HT1080 (cell line): Measurements from ENCODE around the gene CEBPZ. TPM values are rescaled to one million over a fixed set of nuclear protein-coding genes. Genes with fewer than 3 reads are reported as not detected.
"Not testable (repeated sequence)": the region's sequence is repeated elsewhere in the genome, so short reads cannot be mapped to it uniquely, and the experiment has no call there.

Experiments used
- DNase-seq: peaks from one replicate; pipeline ENCODE4 v3.0.0-alpha.2; 2015; ENCODE audit warnings: low read depth
- polyA plus RNA-seq, 2 experiments: library from polyadenylated mRNA; depleted of rRNA; stranded (reverse); fragments of >200 nt; gene quantifications; 2 replicates each; pipeline ENCODE4 v1.2.3, GENCODE V29; 2015
- total RNA-seq: library from RNA; depleted of rRNA; stranded (reverse); fragments of >200 nt; shearing (Covaris generic); gene quantifications from 2 replicates; pipeline ENCODE4 v1.2.3, GENCODE V29; 2014; rRNA removed

The CEBPZ gene, protein sequence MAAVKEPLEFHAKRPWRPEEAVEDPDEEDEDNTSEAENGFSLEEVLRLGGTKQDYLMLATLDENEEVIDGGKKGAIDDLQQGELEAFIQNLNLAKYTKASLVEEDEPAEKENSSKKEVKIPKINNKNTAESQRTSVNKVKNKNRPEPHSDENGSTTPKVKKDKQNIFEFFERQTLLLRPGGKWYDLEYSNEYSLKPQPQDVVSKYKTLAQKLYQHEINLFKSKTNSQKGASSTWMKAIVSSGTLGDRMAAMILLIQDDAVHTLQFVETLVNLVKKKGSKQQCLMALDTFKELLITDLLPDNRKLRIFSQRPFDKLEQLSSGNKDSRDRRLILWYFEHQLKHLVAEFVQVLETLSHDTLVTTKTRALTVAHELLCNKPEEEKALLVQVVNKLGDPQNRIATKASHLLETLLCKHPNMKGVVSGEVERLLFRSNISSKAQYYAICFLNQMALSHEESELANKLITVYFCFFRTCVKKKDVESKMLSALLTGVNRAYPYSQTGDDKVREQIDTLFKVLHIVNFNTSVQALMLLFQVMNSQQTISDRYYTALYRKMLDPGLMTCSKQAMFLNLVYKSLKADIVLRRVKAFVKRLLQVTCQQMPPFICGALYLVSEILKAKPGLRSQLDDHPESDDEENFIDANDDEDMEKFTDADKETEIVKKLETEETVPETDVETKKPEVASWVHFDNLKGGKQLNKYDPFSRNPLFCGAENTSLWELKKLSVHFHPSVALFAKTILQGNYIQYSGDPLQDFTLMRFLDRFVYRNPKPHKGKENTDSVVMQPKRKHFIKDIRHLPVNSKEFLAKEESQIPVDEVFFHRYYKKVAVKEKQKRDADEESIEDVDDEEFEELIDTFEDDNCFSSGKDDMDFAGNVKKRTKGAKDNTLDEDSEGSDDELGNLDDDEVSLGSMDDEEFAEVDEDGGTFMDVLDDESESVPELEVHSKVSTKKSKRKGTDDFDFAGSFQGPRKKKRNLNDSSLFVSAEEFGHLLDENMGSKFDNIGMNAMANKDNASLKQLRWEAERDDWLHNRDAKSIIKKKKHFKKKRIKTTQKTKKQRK
- 67.4 and 68.5 TPM in 2 replicates for total RNA-seq
- 61.7 and 72.4 TPM in 2 replicates for polyA plus RNA-seq (2015; cell fraction: cytosol; rRNA removed)
- polyA plus RNA-seq (2015; cell fraction: nucleus; rRNA removed): 96.3 and 96.9 TPM in 2 replicates

DNA sequence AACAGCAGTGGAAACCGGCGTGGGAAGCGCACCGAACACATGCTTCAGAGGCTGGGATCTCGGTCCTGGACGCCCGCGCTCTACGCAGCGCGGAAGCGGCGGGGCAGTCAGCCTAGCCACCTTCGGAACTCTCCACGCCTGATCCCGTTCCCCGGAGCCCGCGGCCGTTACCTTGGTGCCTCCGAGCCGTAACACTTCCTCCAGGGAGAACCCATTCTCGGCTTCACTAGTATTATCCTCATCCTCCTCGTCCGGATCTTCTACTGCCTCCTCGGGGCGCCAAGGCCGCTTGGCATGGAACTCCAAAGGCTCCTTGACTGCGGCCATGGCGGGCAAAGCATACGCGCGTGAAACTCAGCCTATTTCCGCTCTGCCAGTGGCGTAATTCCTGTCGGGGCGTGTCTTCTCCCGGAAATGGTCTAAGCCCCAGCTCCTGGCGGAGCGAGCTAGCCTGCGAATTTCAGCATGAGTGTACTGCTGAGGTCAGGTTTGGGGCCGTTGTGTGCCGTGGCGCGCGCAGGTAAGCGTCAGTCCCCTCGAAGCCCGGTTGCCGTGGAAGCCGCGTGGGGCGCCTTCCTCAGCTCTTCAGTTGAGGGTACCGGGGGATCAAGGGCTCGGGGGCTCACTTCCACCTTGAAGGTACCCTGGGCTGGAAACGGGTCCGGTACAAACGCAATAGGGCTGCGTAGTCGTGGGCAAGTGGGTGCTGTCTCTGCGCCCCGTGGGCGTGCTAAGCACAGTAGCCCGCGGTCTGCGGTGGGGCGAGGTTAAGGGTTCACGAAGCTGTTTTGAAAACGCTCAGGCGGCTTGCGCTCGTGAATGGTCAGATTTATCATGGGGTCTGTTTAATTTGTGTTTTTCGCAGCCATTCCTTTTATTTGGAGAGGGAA lies at the start of gene CEBPZ, which contains the start of gene NDUFAF7:
TSS of gene CEBPZ (minus strand) at position 356 of the 890 bp plus-strand sequence. CDS start at position 327, 29 bp downstream.
TSS of gene NDUFAF7 (plus strand) at position 418 of the 890 bp plus-strand sequence. CDS start at position 466, 48 bp downstream.
- DNase-seq: peak; percentile 87

DNA sequence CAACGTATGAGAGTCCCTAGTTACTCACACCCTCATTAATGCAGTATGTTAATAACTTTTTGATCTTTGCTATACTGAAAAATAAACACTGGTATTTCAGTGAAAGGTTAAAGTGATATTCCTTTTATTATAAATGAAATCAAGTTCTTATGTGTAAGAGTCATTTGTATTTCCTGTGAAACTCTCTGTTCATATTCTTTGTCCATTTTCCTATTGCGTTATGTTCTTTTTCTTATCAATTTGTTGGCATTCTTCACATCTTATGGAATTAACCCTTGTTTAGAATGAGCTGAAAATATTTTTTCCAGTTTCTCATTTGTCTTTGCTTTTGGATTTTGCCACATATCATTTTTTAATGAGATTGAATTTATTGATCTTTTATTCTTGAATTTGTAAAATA lies 44.9 kb upstream of the CEBPZ start:
- DNase-seq: no peak

DNA sequence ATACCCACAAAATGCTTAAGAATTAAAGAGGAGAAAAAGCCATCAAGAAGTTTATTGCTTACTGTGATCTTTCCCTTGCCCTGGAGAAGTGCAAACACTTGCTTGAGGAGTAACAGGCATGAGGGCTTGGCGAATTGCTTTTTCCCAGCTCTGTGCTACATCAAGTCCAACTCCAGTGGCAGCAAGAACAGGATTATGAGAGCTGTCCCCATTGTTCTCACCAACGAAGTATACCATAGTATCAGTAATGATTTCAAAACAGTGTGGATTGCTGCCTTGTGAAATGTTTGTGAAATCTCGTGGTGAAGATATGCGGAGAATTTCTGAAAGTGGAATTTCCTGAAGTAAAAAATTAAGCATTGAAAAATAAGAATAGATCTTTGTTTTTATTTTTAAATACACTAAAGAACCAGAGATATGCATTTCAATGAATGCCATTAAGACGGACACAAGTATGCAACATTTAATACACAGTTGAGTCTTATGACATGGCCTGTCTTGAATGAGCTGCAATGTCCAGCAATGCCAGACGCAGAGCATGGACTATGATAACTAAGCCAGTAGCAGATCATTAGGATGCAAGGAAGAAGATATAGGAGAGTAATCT lies 43.1 kb upstream of the CEBPZ start:
- DNase-seq: no peak

DNA sequence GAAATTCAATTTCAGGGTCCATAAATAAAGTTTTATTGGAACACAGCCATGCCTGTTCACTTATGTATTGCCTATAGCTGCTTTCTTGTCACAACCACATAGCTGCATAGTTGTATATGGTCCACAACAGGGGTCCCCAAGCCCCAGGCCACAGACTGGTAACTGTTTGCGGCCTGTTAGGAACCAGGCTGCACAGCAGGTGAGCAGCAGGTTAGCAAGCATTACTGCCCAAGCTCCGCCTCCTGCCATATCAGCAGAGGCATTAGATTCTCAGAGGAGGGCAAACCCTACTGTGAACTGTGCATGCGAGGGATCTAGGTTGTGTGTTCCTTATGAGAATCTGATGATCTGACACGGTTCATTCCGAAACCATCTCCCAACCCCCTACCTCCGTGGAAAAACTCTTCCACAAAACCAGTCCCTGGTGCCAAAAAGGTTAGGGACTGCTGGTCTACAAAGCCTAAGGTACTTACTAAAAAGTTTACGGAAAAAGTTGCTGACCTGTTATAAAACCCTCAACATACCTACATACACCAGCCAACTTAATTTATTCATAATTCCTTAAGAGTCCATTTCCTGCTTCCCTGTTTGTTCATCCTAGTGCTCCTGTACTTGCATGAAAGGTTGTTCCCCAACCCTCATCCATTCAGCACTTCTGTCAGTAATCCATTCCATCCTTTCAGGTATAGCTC lies 40.1 kb upstream of the CEBPZ start:
- no peak for DNase-seq

DNA sequence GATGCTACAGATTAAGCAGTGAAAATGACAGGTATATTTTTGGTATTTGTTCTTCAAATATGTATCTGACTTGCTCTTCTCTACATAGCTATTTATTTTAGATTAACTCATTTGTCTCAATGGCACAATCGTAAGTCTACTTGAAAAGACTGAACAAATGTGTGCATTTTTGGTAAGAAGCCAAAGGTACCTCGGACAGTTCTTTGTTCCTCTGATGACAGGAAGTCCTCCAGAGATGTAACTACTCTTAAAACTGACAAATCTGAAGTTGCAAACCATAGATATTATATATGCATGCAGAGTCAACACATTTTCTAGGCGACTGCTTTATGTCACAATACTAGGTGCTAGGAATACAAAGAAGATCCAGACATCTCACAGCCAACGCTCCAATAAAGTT lies 36.7 kb upstream of the CEBPZ start:
- DNase-seq: no peak

DNA sequence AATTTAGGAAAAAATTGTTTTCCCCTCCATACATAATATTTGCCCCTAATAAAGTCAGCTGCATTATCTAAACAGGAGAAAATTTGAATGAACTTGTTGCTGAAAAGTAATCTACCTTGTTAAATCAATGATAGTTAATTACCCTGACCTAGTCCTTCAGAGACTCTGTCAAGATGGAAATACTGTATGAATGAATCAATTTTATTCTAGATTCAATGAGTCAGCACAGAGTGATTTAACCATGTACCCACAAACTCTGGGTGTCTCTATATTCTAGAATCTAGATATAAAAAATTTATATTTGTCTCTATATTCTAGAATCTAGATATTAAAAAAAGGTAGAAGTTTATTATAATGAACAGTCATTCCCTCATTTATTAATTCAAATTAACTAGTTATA lies 36.3 kb upstream of the CEBPZ start:
- no peak for DNase-seq

DNA sequence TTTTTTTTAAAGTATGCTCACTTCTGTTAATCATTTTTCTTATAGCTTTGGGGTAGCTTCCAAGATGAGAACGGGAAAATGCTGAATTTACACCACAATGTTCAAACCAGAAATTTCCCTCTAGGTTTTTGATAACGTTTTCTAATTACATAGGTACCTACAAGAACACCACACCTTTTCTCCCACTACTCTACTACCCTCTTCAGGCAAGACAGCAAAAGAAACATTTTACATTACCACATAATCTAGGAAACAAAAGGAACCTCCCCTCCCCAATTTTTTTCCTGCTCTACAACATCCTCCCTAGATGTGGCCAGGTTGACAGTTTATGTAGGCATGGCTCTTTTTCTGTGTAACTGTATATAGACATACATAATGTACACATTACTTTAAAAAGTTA lies 32.4 kb upstream of the CEBPZ start:
- DNase-seq: no peak

DNA sequence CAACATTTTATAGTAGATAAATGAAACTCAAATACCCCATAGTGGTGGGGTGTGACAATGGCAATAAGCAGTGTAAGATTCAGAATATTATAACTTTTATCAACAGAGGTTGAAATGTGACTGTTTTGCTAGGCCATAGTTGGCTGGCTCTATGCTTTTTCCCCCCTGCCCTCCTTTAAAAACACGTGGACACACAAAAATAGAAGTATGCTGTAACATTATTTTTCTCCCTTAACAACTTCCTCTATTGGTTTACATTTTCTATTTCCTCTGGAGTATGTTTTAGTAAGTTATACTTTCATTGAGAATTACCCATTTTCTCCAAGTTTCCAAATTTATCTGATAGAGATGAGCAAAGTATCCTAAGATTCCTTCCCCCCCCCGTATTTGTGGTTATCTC lies 31.1 kb upstream of the CEBPZ start:
- no peak for DNase-seq

DNA sequence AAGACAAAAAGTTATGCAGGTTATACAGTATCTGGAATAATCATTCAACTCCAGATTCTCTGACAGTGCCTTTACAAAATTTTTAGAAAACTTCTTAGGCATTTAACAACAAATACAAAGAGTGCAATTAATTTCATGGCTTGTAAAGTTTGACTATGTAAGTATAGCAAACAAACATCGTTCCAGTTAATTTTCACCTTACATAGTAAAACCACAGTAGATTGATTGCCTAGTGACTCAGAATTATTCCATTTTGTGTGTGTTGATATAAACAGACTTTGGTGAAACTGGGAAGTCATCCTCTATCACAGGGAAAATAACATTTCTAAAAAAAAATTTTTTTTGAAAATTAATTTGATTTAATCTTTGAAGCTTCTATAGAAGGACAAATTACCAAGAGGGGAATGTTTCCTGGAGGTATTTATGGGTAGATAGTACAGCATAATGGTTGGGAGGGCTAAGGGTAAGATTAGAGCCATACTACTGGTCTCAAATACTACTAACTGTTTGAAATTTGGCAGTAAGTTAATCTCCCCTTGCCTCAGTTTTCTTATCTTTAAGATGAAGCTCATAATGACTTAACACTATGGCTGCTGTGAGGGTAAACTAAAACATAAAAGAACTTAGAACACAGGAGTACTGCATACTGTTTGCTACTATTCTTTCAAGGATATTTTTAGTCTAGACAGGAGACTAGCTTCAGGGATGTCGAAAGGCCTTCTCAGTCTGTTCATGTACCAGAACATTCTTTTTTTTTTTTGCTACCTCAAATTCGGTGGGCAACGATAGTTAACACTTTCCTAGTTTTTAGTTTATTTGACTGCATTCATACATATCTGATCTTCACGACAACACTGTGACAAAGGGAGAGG lies 19.7 kb upstream of the CEBPZ start:
- DNase-seq: no peak

DNA sequence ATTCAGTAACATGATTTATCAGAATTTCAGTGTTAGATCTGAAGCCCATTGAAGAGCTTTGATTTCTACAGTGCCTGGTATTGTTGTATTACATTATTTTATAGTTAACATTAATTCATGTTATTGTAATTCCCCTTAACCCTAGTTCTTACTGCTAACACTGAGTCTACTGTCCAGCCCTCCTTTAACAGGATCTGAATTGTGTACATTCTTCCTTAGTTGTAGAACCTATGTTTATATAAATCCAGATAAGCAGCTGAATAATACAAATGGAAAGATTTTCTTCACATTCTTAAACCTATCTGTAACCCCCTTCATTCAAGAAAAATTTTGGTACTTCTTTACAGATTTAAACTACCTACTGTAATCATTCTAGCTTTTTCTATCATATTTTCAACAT lies 14.8 kb upstream of the CEBPZ start:
- DNase-seq: no peak

DNA sequence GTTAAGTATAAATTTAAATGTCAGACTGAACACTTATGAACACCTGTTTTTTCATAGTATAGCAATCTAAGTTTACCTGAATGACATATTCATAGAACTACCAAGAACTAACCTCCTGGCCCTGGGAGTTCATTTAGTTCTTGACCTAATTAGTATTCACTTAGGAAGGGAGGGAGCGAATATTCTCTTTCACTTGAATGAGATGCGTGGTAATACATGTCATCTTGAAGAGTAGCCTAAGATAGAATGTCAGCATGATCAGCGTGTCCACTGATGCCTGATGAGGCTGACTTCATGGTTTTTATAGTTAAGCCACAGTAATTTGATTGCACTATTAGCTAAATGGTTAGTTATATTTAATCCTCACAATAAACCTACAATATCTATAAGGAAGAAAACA lies 13.4 kb upstream of the CEBPZ start:
- DNase-seq: no peak

DNA sequence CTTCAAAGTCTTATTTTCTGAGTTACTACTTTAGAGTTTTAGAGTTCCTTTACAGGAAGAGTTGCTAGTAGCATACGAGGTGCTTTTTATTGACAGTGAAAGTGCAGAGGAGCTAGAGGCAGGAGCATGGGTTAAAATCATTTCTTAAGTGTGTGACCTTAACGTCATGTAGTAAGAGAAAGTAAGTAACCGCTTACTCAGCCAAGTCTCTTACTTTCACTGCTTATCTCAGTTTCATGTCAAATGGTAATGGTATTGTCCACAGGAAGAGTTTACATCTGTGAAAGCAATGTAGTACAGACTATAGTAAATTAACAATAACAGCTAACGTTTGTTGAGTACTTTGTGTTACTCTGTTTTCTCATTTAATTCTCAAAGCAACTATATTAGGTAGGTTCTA lies 12.6 kb upstream of the CEBPZ start:
- no peak for DNase-seq

DNA sequence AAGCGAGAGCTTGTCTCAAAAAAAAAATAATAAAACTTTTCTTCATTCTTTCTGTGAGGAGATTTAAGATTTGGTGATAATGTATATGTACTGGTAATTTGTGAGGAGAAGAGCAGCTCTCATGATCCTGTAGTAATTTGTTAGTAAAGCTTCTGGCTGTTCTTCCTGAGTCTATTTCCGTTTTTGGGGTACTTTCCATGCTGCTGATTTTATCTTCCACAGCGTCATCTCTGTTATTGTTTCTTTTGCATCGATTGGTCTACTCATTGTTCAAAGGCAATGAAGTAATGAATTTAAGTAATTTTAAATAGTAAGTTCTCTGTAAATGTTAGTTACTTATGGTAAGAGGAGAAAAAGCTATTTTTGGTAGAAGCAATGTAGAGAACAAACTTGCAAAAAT lies 12.0 kb upstream of the CEBPZ start:
- DNase-seq: no peak

DNA sequence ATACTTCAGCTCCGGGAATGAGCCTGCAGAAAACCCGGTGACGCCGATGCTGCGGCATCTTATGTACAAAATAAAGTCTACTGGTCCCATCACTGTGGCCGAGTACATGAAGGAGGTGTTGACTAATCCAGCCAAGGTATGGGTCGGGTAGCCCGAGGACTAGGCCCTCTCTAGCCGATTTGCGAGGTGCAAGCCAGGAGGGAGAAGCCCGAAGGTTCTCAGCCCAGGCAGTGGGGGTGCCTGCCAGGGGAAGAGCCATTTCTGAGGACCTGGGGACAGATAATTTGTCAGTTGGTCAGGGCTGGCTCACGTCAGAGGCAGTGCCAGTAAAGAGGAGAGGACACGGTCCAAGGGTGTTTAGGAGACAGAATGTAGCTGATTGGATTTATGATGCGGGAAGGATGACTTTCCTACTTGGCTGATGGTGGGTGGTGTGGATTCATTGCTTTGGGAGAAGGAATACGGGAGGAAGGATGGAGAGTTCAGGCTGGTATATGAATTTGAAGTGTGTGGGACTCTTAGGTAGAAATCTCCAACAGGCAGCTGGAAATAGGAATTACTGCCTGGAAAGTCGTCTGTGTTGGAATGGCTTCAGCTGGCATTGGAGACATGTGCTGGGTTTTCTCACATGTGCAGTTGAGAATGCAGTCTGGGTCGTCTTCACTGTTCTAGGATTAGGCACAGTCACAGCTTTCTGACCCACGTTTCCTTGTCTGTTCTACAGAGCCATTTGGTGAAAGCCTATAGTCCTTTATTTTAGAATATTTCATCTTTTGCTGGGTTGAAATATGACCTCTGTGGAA lies 936 bp upstream of the CEBPZ start:
- DNase-seq: peak; percentile 17

DNA sequence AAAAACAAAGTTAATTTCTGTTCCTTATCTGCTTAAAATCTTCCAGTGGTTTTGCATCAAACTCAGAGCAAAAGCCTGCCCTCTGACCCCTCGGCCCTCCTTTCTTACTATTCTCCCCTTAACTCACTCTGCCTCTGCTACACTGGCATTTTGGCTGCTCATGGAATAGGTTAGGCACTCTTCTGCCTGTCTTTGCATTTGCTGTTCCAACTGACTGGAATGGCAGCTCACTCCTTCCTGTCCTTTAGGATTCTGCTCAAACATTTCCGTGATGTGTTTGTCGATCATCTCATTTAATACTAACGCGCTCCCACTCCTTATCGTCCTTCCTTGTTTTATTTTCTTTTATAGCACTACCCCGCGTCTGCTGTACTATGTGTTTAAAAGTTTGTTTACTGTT lies 815 bp downstream of the CEBPZ start:
- peak; percentile 7 for DNase-seq

DNA sequence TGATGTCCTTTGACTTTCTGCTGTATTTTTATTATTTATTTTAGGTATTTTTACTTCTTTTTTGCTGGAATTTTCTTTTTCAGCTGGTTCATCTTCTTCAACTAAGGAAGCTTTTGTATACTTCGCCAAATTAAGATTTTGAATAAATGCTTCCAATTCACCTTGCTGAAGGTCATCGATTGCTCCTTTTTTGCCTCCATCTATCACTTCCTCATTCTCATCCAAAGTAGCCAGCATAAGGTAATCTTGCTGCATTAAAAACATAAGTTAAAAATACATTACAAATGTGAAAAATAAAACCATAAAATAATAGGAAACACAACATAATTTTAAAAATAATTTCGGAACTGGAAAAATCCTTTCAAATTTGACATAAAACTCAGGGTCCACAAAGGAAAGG lies 2.6 kb downstream of the CEBPZ start:
- no peak for DNase-seq

DNA sequence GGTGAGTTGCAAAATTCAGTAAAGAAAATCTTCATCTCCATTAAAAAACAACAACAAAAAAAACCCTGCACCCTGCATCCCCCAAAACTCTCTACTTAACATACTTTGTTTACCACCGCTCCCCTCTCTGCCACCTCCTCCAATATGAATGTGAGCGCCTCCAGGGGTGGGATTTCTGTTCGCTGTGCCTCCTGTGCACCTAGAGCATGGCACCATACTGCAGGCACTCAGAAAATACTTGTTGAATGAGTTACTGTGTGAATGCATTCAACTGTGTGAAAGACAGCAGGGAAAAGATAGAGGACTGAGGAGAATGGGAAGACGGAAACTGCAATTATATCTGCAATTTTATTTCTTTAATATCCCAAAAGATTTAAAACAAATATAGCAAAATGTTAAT lies 4.5 kb downstream of the CEBPZ start:
- DNase-seq: no peak

DNA sequence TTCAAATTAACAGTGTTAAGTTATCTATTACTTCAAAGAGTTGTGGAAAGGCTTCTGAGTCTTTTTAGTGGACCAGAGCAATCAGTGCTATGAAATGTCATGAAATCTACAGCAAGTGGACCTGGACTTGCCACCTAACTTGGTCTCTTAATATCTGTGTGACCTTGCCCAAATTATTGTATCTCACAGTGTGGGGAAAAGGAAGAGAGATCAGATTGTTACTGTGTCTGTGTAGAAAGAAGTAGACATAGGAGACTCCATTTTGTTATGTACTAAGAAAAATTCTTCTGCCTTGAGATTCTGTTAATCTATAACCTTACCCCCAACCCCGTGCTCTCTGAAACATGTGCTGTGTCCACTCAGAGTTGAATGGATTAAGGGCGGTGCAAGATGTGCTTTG lies 6.3 kb downstream of the CEBPZ start:
- not testable (repeated sequence) for DNase-seq
